ENCODE data around the gene PPARGC1A. TPM values are rescaled to one million over a fixed set of nuclear protein-coding genes. Genes with fewer than 3 reads are reported as not detected.

PPARGC1A gene
- total and polyA plus RNA-seq, 2 experiments from 2014 or later = 6.7 to 16.6 TPM

GRCh38 chr4:23835774-23836478 is 53.9 kb downstream of the PPARGC1A start:
- Histone ChIP-seq H3K27ac (no peak overlapping the region), H3K9me2 (replicated peaks; ENCODE audit: insufficient read depth) (no peaks in the 10 kb centered on the region), H3K4me1 (ENCODE audit: insufficient read depth) (no peaks in the 10 kb centered on the region), H3K27me3 (no peaks in the 10 kb centered on the region), H3K4me2 (no peak overlapping the region), H2AFZ (no peak overlapping the region), H4K20me1 (ENCODE audit: insufficient read depth, poor library complexity, severe bottlenecking) (no peaks in the 10 kb centered on the region), H3K9me3 (ENCODE audit: low read depth) (no peaks in the 10 kb centered on the region), H3K4me3 (no peak overlapping the region), H3K79me2 (no peaks in the 10 kb centered on the region), H3K36me3 (replicated peaks; ENCODE audit: insufficient read depth, low read depth) (no peaks in the 10 kb centered on the region)
- TF ChIP-seq CTCF (IDR thresholded peaks at IDR 0.05; ENCODE audit: poor library complexity) (no peak), EZH2phosphoT487 (IDR thresholded peaks at IDR 0.05; ENCODE audit: low read depth, severe bottlenecking, unreplicated experiment) (no peak), EZH2 (IDR thresholded peaks at IDR 0.05; ENCODE audit: borderline replicate concordance) (no peak)
- 71% methylated on average over 8 of the region's 8 CpGs for WGBS (ENCODE audit: low lambda C conversion rate, missing lambda C conversion rate)
- no peak for DNase-seq (ENCODE audit: low spot score)

DNA sequence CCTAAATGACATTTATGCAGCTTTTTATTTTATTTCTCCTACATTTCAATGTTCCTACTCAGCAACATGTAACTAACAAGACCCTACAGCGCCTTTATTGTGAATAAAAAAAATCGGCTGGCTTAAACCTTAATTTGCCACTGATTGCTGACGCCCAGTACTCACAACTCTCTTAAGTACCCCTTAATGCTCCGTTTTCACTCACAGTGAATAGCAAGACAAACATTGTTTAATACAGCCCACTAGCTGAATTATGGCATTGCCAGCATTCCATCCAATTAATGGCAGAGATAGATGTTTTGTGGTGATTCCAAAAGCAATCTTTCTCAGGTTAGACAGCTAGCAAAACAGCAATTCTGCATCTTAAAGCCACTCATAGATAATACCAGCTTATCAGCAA is 61.1 kb downstream of the PPARGC1A start:
- H3K36me3 ChIP-seq (replicated peaks; ENCODE audit: insufficient read depth, low read depth) = no peaks in the 10 kb centered on the region
- no peak overlapping the region for H2AFZ ChIP-seq
- no peaks in the 10 kb centered on the region for H3K27me3 ChIP-seq
- no peaks in the 10 kb centered on the region for H3K4me1 ChIP-seq (ENCODE audit: insufficient read depth)
- no peaks in the 10 kb centered on the region for H3K9me3 ChIP-seq (ENCODE audit: low read depth)
- no peak overlapping the region for H3K4me3 ChIP-seq
- no peak overlapping the region for H3K27ac ChIP-seq
- no peaks in the 10 kb centered on the region for H4K20me1 ChIP-seq (ENCODE audit: insufficient read depth, poor library complexity, severe bottlenecking)
- H3K79me2 ChIP-seq = no peaks in the 10 kb centered on the region
- WGBS (ENCODE audit: low lambda C conversion rate, missing lambda C conversion rate) = 79% methylated on average over 4 of the region's 4 CpGs
- DNase-seq (ENCODE audit: low spot score) = no peak
- H3K4me2 ChIP-seq = no peak overlapping the region
- no peak for TF ChIP-seq EZH2 (IDR thresholded peaks at IDR 0.05; ENCODE audit: borderline replicate concordance)
- TF ChIP-seq CTCF (IDR thresholded peaks at IDR 0.05; ENCODE audit: poor library complexity) = no peak
- no peak for TF ChIP-seq EZH2phosphoT487 (IDR thresholded peaks at IDR 0.05; ENCODE audit: low read depth, severe bottlenecking, unreplicated experiment)
- no peaks in the 10 kb centered on the region for H3K9me2 ChIP-seq (replicated peaks; ENCODE audit: insufficient read depth)

DNA sequence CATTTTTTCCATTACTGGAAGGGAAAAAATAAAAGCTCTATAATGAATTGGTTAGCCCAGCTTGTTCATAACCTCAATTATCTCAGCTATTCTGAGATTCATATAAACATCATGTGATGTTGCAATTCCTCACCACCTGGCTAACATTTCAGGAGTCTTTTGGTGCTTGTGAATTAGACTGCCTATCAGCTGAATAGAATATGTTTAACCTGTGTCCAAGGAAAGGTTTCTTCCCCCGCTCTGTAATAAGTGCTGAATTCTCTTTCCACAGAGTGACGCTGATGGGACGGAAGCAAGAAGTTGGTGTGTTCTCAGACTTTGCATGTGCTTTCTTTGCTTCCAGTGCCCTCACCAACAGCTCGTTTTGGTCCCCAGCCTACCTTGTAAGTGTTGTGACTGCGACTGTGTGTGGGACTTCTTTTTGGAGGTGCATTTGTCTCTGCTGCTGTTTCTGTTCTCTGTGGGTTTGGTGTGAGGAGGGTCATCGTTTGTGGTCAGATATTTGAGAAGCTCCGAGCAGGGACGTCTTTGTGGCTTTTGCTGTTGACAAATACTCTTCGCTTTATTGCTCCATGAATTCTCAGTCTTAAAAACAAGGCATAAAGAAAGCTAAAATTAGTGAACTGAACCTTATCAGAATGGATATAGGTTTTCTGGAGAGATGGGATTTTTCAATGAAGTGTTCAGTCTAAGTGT is 61.7 kb downstream of the PPARGC1A start:
- H3K79me2 ChIP-seq = no peaks in the 10 kb centered on the region
- no peak for DNase-seq (ENCODE audit: low spot score)
- H3K9me2 ChIP-seq (replicated peaks; ENCODE audit: insufficient read depth) = no peaks in the 10 kb centered on the region
- H4K20me1 ChIP-seq (ENCODE audit: insufficient read depth, poor library complexity, severe bottlenecking) = no peaks in the 10 kb centered on the region
- no peaks in the 10 kb centered on the region for H3K27me3 ChIP-seq
- no peaks in the 10 kb centered on the region for H3K9me3 ChIP-seq (ENCODE audit: low read depth)
- no peaks in the 10 kb centered on the region for H3K4me1 ChIP-seq (ENCODE audit: insufficient read depth)
- no peak overlapping the region for H3K27ac ChIP-seq
- H3K36me3 ChIP-seq (replicated peaks; ENCODE audit: insufficient read depth, low read depth) = no peaks in the 10 kb centered on the region
- no peak overlapping the region for H2AFZ ChIP-seq
- TF ChIP-seq CTCF (IDR thresholded peaks at IDR 0.05; ENCODE audit: poor library complexity) = no peak
- no peak for TF ChIP-seq EZH2phosphoT487 (IDR thresholded peaks at IDR 0.05; ENCODE audit: low read depth, severe bottlenecking, unreplicated experiment)
- no peak for TF ChIP-seq EZH2 (IDR thresholded peaks at IDR 0.05; ENCODE audit: borderline replicate concordance)
- no peak overlapping the region for H3K4me3 ChIP-seq
- 74% methylated on average over 9 of the region's 9 CpGs for WGBS (ENCODE audit: low lambda C conversion rate, missing lambda C conversion rate)
- no peak overlapping the region for H3K4me2 ChIP-seq
